HepG2 (cell line): ENCODE results near the gene CA7. TPM values are rescaled to one million over a fixed set of nuclear protein-coding genes. Genes with fewer than 3 reads are reported as not detected.

Source experiments
- CHD4 ChIP-seq: fragments of 200-600 bp; sonication (generic); IDR thresholded peaks from 2 replicates; pipeline ENCODE4 v1.7.0; 2017; ENCODE audit warnings: mild to moderate bottlenecking, low read length, borderline replicate concordance
- FOXP1 ChIP-seq, 2 experiments: fragments of 450-650 bp in 1 of 2; IDR thresholded peaks; 2 replicates each; pipeline ENCODE4 v1.6.1; 2017 to 2018; ENCODE audit warnings: antibody characterized with exemption in 1 of 2
- GRHL1 ChIP-seq: sonication (generic); formaldehyde crosslinking; conservative IDR thresholded peaks from 2 replicates; pipeline ENCODE4 v1.8.0; 2022; ENCODE audit warnings: missing genetic modification reagents
- HHEX ChIP-seq: IDR thresholded peaks from 2 replicates; pipeline ENCODE4 v1.6.1; 2016; ENCODE audit warnings: control low read depth
- RAD21 ChIP-seq: fragments of 450-650 bp; formaldehyde crosslinking; IDR thresholded peaks from 2 replicates; pipeline ENCODE4 v1.5.0; 2020; ENCODE audit warnings: mild to moderate bottlenecking
- SIN3B ChIP-seq: fragments of 150-350 bp; IDR thresholded peaks from 2 replicates; pipeline ENCODE4 v1.6.1; 2014; ENCODE audit warnings: low read length
- SNRNP70 ChIP-seq: fragments of 200-400 bp; formaldehyde crosslinking; IDR thresholded peaks from 2 replicates; pipeline ENCODE4 v1.6.1; 2017; ENCODE audit warnings: mild to moderate bottlenecking, low read depth, low read length, moderate library complexity
- ZNF276 ChIP-seq: sonication (generic); formaldehyde crosslinking; IDR thresholded peaks from 2 replicates; pipeline ENCODE4 v1.4.0; 2020; ENCODE audit warnings: mild to moderate bottlenecking, low read depth, missing genetic modification reagents
- ZNF609 ChIP-seq: sonication (generic); formaldehyde crosslinking; IDR thresholded peaks from 2 replicates; pipeline ENCODE4 v1.4.0; 2020; ENCODE audit warnings: mild to moderate bottlenecking, missing genetic modification reagents, borderline replicate concordance
- ZSCAN20 ChIP-seq: sonication (generic); formaldehyde crosslinking; IDR thresholded peaks from 2 replicates; pipeline ENCODE4 v1.4.0; 2020; ENCODE audit warnings: missing genetic modification reagents, mild to moderate bottlenecking, borderline replicate concordance
- ZUFSP ChIP-seq: sonication (generic); formaldehyde crosslinking; IDR thresholded peaks from 2 replicates; pipeline ENCODE4 v1.9.0; 2021; ENCODE audit warnings: missing genetic modification reagents, mild to moderate bottlenecking, borderline replicate concordance
- polyA plus RNA-seq, 8 experiments: library from polyadenylated mRNA; depleted of rRNA in 3 of 8; stranded (reverse) in 7 of 8; unstranded in 1 of 8; fragments of >200 nt; fragmentation: Illumina TruSeq in 4 of 8; extraction: Trizol in 4 of 8; gene quantifications; 2 replicates each; pipeline versions ENCODE4 v1.2.1 to v1.2.3, GENCODE V29; 2011 to 2016; ENCODE audit warnings: low read depth in 4 of 8, missing spikeins in 1 of 8, mixed read lengths in 1 of 8; ENCODE audit not compliant: insufficient read depth in 1 of 8
- total RNA-seq, 5 experiments: library from RNA; depleted of rRNA; stranded (reverse); fragments of >200 nt; fragmentation: Illumina TruSeq; extraction: Trizol; gene quantifications; 2 replicates each; pipeline ENCODE4 v1.2.3, GENCODE V29; 2016; ENCODE audit warnings: low read depth in 1 of 5

The CA7 gene
- total and polyA plus RNA-seq, 2 of the 13 experiments (the other 11 are each of a cell fraction or from before 2014, with no cell fraction given), result not detected

GRCh38 chr16:66830422-66831404 is 13.5 kb upstream of the CA7 start, which contains the start of gene NAE1 (continued):
- TF ChIP-seq ZUFSP (CRISPR knock-in tag) (no peak), SIN3B (peak; percentile 52; the same call in 1 of the 2 replicates), ZNF276 (CRISPR knock-in tag) (peak; percentile 81; the same call in 1 of the 2 replicates), HHEX (CRISPR knock-in tag) (no peak), ZSCAN20 (CRISPR knock-in tag) (peak; percentile 99; the same call in 1 of the 2 replicates), SNRNP70 (no peak), RAD21 (CRISPR knock-in tag) (peak; percentile 83), CHD4 (peak; percentile 90), FOXP1 (IDR thresholded peaks at IDR 0.05) (no peak), FOXP1 (CRISPR knock-in tag; IDR thresholded peaks at IDR 0.05) (no peak; the same call in 1 of the 2 replicates), GRHL1 (CRISPR knock-in tag) (no peak), ZNF609 (CRISPR knock-in tag) (no peak)
